HG03571 (cell line): ENCODE measurements around the gene IPO9.
"Not testable (repeated sequence)": the region's sequence is repeated elsewhere in the genome, so short reads cannot be mapped to it uniquely, and the experiment has no call there.

Experiments used
- ATAC-seq: cut with Tn5 transposase; IDR thresholded peaks from one replicate; pipeline ENCODE4 v1.9.1; 2021; ENCODE audit not compliant: unreplicated experiment

IPO9 gene

DNA sequence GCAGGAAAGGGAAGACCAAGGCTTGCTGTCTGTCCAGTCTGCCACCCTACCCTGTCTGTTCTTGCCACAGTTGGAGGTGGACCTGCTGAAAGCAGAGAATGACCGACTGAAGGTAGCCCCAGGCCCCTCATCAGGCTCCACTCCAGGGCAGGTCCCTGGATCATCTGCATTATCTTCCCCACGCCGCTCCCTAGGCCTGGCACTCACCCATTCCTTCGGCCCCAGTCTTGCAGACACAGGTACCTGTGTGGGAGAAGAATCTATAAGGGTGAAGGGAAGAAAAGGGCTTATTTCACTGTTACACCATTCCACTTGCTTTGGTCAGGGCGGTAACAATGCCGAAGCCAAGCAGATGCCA is 20.3 kb upstream of the IPO9 start:
- no peak for ATAC-seq

DNA sequence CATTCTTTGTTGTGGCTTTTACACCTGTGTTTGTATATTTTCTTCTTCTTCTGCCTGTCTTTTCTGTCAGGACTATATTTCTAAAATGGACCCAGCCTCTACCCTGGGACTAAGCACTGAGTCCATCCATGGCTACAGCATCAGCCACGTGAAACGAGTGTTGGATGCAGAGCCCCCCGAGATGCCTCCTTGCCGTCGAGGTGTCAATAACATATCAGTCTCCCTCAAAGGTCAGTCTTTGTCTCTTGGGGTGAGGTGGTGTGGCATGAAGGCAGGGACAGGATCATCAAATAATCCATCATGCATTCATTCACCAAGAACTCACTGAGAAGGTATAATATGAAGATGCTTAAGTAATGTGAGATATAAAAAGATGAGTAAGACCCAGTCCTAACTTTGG is 19.1 kb upstream of the IPO9 start:
- no peak for ATAC-seq

DNA sequence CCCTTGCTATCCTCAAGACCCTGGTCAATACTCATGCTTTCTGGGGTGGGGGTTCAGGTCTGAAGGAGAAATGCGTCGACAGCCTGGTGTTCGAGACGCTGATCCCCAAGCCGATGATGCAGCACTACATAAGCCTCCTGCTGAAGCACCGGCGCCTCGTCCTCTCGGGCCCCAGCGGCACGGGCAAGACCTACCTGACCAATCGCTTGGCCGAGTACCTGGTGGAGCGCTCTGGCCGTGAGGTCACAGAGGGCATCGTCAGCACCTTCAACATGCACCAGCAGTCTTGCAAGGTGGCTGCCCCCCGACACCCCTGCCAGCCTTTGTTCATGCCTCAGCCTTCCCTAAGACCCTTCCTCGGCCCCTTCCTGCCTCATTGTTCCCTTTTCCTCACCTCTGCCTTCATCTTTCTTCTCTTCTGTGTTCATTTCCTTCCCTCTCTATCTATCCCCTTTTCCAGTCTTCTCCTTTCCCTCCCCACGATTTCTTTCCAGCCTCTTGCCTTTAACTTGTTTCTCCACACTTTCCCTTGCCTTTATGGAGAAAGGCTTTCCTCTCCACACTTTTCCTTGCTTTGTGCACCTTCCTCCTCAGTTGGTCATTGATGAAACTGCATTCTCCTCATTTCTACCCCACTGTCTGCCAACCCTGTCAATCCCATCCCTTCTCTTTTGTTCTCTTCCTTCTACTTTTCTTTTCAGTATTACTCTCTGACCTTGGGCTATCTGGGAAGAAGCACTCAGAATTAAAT is 18.3 kb upstream of the IPO9 start:
- ATAC-seq = no peak

DNA sequence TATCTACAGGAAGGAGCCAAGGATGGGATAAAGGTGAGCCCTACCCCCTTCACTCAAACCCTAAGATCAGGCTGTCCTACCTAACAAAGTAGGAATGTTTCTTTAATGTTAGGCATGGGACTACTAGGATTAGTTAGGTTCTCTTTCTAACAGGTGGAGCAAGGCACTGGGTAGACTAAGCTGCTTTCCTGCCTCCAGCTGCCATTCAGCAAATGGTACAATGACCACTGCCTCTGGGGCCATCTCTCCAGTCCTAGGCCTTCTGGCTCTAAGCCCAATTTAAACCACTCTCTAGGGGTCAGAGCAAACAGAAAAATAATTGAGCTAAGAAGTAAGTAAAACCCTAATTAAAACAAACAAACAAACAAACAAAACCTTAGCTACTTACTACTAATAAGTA is 15.7 kb upstream of the IPO9 start:
- no peak for ATAC-seq

DNA sequence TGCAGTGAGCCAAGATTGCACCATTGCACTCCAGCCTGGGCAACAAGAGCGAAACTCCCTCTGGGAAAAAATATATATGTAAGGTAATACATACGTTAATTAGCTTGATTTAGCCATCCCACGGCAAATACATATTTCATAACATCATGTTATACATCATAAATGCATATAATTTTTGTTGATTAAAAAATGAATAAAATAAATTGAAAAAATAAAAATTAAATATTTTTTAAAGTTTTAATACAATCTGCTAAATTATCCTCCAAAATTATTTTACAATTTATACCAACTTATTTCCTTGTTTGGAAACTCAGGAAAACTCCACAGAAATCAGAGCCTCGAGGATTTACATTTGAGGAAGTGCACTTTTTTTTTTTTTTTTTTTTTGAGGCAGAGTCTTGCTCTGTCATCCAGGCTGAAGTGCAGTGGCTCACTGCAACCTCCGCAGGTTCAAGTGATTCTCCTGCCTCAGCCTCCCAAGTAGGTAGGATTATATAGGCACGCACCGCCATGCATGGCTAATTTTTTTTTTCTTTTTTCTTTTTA is 12.6 kb upstream of the IPO9 start:
- ATAC-seq = no peak

DNA sequence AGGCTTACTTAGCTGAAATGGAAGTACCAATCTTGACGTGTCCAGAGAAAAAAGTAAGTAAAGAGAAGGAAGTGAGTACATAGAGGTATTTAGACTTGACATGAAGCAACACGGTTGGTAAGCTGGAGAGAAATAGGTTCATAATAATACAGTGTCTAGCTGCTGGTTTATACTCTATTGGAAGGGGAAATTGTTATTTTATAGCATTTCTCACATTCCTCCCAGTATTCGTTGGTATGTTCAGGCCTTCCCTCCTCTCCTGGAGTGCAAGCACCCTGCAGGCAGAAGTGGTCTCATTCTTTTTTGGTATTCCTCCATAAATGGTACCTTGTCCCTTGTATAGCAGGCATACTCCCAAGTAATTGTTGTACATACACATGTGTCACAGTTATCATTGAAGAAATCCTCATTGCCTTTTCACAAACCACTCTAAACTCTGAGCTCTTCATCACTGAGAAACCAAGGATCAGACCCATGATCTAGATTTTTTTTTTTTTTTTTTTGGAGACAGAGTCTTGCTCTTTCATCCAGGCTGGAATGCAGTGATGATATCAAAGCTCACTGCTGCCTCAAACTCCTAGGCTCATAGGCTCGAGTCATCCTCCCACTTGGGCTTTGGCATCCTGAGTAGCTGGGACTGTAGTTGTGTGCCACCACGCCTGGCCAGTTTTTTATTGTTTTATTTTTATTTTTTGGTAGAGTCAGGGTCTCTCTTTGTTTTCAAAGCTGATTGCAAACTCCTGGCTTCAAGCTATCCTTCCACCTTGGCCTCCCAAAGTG is 9.8 kb upstream of the IPO9 start:
- no peak for ATAC-seq

DNA sequence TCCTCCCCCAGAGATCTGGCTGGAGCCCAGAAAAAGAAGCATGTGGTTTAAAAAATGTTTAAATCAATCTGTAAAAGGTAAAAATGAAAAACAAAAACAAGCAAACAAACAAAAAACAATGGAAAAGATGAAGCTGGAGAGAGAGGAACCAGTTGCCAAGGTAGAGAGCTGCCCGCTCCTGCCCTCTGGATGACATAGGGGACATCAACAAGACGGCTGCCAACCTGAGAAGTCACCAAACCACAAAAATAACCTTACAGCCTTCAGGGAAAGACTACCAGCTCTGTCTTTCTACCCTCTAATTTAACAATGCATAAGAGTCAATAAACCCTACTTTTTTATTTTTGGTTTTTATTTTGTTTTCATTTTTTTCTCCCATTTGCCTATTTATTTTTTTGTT is 8.5 kb upstream of the IPO9 start:
- ATAC-seq = no peak

DNA sequence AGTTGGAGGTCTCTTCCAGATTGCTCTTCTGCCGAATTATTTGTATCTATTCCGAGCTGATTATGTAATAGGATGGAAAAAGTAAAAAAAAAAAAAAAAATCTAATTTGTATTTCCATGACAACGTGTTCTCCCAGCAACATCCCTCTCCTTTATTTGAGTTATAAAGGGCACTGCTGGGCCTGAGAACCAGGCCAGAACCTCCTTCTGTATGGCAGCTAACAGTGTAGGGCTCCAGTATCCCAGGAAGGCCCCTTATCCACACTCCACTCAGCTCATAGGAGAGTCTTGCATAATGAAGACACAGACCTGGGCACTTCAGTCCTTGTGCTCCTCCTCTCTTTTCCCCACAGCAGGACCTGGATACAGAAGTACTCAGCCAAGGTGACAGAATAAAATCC is 3.7 kb upstream of the IPO9 start:
- ATAC-seq = no peak

DNA sequence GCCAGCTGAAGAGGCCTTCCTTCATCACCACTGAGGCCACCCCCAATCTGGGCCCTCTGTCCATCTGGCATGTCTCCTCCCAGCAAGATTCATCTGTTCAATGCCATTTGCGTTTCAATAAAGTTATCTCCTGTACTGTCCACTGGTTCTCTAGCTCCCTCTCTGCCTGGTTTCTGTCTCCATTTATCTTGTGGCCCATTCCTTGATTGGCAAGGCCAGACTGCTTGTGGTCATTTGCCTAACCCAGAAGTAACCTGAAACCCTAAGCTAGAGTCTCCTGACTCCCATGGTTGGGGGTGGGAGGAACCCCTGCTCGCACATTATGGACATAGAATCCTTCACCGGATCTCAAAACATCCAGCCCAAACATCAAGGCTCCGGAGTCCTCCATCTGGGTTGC is 2.1 kb upstream of the IPO9 start:
- ATAC-seq = no peak

DNA sequence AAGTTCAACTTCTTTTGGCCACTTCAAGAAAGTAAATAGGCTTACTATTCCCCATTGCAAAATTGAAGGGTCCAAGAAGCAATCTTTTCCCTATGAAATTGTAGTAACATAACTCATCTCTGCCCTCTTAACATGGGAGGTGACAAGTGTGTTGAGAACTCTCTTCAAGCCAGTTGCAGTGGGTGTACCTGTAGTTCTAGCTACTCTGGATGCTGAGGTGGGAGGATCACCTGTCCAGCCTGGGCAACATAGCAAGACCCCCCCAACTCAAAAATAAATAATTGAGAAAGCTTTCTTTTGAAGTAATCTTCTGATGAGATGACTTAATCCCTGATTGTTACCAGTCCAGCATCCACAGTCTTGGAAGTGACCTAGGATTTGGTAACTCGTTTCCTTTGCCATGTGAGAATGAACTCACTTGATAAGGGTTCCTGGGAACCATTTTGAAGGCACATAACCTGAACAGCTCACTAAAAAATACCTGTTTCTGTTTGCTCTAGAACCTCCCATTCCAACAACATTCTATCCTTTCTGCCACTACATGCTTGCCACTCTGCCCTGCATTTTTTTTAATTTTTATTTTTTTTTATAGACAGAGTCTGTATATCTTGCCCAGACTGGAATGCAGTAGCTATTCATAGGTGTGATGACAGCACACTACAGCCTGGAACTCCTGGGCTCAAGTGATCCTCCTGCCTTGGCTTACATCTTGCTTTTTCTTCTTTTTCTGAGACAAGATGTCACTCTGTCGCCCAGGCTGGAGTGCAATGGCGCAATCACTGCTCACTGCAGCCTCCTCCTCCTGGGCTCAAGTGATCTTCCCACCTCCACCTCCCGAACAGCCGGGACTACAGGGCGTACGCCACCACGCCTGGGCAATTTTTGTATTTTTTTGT is 1.4 kb upstream of the IPO9 start:
- ATAC-seq = no peak

DNA sequence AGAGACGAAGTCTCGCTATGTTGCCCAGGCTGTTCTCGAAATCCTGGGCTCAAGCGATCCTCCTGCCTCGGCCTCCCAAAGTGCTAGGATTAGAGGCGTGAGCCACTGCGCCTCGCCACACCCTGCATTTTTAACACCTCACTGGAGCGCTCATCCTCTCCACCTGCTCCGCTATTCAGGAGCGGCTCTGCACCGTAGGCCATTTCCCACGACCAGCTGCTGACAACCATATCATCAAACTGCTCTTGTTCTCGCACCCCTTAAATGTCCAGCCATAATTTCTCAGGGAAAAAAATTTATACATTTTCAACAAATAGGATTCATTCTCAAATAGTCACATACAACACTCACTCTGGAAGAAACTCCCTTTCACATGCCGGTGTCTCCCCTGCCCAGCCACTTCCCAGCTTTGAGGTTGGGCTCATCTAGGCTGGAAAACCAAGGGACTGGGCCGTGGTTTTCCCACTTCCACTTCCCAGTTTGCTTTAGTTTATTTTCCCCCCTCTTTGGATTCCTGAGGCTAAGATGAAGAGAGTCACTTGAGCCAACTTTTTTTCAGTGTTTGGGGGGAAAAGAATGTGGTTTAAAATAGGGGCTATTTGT is 639 bp upstream of the IPO9 start:
- ATAC-seq = no peak

DNA sequence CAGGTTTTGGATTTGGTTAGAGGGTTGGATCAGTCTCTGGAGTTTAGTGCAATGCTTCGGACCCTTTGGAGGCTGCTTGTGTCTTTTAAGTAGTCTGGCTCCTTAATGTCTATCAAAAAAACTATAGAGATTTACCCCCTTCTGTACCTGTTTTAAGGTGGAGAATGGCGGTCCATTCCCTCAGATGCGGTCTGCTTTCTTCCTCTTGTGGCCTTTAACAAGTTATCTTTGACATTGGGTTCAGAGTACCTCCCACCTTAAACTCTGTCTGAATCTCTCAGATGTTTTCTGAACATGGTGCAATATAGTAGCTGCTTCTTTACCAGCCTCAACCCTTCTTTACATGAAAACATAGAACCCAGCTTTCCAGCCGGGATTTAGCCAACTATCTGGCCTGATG is 2.4 kb downstream of the IPO9 start:
- ATAC-seq = no peak

DNA sequence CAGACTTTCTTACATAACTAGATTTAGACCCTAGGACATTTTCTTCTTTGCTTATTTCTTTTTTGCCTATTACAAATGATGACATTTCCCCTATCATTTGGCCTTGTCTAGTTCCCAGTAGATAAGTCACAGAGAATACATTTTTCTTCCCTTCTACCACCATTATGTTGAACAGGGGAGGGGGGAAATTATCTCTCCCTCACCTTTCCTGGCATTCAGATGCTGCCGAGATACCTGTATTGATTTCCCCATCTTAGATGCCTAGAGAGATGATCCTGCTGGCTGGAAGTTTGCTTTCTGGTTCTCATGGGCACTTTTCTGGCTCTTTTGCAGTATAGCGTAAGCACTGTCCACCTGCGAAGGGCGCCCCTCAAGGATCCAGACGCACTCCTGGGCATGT is 5.7 kb downstream of the IPO9 start:
- ATAC-seq = no peak

DNA sequence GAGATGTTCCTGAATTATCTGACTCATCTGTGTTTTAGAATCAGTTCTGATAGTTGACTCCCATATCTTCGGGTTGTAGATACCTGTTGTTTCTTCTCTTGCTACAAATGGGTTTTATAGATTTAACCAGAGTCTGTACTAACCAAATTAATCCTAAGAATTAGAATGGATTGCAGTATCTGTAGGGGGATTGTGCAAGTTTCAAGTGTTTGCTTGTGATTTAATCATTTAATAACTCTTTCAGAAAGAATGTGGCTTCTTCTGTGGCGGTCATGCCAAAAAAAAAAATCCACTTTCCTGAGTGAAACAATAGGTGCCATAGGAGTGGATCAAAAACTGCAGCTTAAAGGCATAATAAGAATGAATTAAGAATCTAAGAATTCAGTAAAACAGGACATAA is 9.4 kb downstream of the IPO9 start:
- no peak for ATAC-seq

DNA sequence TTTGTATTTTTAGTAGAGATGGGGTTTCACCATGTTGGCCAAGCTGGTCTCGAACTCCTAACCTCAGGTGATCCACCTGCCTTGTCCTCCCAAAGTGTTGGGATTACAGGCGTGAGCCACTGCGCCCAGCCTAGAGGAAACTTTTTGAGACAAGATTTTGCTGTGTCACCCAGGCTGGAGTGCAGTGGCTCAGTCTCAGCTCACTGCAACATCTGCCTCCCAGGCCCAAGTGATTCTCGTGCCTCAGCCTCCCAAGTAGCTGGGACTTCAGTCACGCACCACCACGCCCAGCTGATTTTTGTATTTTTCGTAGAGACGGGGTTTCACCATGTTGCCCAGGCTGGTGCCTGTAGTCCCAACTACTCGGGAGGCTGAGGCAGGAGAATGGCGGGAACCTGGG is 10.1 kb downstream of the IPO9 start:
- ATAC-seq = not testable (repeated sequence)

DNA sequence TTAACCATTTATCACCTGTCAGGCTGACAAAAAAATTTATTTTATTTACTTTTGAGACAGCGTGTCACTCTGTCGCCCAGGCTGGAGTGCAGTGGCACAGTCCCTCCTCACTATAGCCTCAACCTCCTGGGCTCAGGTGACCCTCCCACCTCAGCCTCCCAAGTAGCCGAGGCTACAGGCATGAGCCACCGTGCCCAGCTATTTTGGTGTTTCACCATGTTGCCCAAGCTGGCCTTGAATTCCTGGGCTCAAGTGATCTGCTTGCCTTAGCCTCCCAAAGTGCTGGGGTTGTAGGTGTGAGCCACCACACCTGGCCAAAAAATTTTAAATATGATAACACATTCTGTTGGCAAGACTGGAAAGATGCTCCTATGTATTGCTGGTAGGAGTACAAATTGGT is 11.1 kb downstream of the IPO9 start:
- ATAC-seq = no peak

DNA sequence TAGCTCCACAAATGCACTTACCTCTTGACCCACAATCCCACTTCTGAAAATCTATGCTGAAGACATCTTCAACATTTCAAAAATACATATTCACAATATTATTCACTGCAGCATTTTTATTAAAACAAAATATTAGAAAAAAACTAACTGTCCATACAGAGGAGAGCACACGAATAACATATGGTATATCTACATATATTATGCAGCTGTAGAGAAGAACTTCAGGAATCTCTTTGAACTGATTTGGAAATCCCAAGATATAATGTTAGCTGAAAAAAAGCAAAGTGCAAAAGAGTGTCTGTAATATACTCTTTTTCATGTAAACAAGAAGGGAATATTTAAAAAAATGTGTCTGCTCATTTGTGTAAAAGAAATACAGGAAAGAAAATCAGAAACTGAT is 11.5 kb downstream of the IPO9 start:
- ATAC-seq = no peak

DNA sequence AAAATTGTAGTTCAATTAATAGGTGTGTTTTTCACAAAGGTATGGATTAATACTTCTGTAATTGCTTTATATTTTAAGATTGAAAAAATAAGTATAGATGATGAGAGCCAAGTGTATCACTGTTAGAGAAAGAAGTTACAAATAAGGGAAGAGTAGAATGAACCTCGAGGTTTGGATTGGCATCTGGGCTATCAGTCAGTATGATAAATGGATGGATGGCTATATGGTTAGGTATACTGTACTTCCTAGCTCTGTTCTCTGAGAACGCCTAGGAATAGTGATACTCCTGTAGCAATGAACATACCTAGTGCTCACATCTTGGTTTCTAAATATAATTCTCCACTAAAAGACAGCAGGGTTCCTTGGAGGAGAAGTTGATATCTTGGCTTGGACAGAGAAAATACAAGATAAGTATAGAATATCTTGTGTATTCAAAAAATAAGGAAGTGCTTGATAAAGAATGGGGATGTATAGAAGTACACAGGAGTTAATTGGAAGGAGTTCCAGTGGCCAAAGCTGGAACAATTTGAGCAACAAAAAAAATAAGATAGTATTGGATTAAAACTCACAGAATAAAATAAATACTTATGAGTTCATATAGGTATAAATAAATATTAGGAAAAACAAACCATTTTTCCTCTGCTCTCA is 12.4 kb downstream of the IPO9 start:
- no peak for ATAC-seq

DNA sequence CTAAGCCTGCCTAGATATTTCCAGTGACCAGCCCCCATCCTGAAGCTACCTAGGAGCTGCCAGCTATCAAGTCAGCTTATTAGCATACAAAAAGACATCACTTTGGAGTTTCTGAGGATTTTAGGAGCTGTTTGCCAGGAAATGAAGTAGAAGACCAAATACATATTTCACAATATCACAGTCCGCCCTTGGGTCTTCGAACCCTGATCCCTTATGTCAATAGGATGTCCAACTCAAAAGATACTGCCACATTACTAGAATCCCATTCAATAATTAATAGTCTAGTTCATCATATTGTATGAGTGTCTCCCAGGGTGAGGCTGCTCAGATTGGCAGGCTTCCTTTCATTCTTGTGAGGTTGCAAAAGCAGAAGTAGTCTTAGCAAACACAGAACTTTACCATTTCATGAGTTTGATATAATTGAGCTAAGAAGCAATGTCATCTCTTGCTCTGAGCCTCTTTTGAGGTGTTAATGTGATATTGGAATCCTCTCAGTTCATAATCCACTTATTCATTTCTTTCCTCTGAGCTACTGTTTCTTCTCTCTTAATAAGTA is 13.6 kb downstream of the IPO9 start:
- ATAC-seq = no peak

DNA sequence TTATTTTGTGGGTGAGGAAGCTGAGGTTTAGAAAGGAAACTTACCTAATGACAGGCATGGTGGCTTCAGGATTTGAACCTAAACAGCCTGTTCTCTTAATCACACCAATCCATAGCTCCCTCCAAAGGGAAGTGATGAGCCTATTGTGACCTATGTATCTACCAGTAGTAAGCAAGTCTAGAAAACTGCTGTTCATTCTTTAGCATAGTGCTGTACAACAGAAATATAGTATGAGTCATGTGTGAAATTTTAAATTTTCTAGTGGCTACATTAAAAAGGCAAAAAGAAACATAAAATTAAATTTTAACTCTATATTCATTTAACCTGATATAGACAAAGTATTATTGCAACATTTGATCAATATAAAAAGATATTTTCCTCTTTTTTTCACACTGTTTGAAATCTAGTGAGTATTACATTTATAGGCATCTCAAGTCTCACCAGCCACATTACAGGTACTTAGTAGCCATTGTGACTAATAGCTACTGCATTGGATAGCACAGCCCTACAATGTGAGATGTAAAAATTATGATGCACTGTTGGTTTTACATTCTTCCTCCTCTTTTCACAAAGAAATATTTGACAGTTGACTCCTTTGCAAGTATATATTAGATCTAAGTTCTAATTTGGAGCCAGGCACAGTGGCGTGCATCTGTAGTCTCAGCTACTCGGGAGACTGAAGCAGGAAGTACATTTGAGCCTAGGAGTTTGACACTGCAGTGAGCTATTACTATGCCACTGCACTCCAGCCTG is 16.6 kb downstream of the IPO9 start:
- ATAC-seq = no peak
